Omental fat pad (tissue), 4 donors: Measurements from ENCODE around the gene MAPK13. TPM values are rescaled to one million over a fixed set of nuclear protein-coding genes. Genes with fewer than 3 reads are reported as not detected.

ENCODE experiments used
- ATAC-seq: fragments of 150-250 bp; one replicate; pipeline ENCODE4 v1.9.1; 2016; ENCODE audit warnings: mild to moderate bottlenecking, moderate library complexity; ENCODE audit not compliant: low FRiP score
- DNase-seq: peaks from one replicate; pipeline ENCODE4 v3.0.0-alpha.2; 2019; ENCODE audit warnings: low spot score
- total RNA-seq, 4 donors: library from RNA; depleted of rRNA; stranded (reverse); fragments of >200 nt; gene quantifications; one replicate each; pipeline ENCODE4 v1.1.0, GENCODE V29; 2016
- TF ChIP-seq, protein P1 (sequence below), 3 donors: fragments of 450-650 bp; IDR thresholded peaks; one replicate each; pipeline ENCODE4 v1.5.1; 2016 to 2017; ENCODE audit warnings: antibody characterized with exemption in 3 of 3, mild to moderate bottlenecking in 3 of 3, moderate library complexity in 2 of 3

Gene MAPK13
- total RNA-seq, 4 donors from 2014 or later, result 10.9 to 27.5 (median 17.7) TPM

DNA sequence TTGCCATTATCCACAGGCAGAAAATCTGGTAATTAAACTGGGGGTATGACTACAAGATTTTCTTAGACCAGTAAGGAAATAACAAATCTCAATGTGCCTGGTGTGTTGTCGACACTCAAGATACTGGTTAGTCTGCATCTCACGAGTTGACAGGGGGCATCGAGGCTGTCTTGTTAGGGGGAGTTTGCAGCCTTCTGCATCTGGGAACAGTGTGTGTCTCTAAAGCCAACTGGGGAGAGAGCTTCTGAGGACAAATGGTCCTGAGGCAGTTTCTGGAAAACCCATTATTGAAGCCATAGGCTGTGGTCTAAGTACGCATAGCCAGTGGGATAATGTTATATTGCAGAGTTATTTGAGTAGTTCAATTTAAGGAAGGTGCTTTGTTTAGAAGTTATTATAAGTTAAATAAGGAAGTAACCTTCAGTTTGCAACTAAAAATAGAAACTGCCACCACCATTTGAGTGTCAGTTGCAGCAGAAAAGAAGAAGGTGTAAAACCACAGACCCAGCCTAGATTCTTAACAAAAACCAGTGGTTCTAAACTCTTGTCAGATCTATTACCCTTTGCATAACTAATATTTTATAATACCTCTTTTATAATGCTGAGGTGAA is 15.4 kb upstream of the MAPK13 start:
- DNase-seq (no peak), ATAC-seq (no peak)
- TF ChIP-seq, protein P1, sequence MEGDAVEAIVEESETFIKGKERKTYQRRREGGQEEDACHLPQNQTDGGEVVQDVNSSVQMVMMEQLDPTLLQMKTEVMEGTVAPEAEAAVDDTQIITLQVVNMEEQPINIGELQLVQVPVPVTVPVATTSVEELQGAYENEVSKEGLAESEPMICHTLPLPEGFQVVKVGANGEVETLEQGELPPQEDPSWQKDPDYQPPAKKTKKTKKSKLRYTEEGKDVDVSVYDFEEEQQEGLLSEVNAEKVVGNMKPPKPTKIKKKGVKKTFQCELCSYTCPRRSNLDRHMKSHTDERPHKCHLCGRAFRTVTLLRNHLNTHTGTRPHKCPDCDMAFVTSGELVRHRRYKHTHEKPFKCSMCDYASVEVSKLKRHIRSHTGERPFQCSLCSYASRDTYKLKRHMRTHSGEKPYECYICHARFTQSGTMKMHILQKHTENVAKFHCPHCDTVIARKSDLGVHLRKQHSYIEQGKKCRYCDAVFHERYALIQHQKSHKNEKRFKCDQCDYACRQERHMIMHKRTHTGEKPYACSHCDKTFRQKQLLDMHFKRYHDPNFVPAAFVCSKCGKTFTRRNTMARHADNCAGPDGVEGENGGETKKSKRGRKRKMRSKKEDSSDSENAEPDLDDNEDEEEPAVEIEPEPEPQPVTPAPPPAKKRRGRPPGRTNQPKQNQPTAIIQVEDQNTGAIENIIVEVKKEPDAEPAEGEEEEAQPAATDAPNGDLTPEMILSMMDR (IDR thresholded peaks at IDR 0.05), result no peak

DNA sequence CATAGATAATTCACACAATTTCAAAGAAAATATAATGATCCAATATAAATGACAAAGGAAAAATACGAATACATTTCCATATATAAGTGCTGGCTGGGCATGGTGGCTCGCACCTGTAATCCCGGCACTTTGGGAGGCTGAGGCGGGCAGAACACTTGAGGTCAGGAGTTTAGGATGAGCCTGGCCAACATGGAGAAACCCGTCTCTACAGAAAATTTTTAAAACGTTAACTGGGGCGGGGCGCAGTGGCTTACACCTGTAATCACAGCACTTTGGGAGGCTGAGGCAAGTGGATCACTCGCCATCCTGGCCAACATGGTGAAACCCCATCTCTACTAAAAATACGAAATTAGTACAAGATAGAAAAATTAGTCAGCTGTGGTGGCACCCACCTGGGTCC is 14.9 kb upstream of the MAPK13 start:
- ATAC-seq (no peak), DNase-seq (no peak)
- TF ChIP-seq, protein P1 (IDR thresholded peaks at IDR 0.05), result no peak

DNA sequence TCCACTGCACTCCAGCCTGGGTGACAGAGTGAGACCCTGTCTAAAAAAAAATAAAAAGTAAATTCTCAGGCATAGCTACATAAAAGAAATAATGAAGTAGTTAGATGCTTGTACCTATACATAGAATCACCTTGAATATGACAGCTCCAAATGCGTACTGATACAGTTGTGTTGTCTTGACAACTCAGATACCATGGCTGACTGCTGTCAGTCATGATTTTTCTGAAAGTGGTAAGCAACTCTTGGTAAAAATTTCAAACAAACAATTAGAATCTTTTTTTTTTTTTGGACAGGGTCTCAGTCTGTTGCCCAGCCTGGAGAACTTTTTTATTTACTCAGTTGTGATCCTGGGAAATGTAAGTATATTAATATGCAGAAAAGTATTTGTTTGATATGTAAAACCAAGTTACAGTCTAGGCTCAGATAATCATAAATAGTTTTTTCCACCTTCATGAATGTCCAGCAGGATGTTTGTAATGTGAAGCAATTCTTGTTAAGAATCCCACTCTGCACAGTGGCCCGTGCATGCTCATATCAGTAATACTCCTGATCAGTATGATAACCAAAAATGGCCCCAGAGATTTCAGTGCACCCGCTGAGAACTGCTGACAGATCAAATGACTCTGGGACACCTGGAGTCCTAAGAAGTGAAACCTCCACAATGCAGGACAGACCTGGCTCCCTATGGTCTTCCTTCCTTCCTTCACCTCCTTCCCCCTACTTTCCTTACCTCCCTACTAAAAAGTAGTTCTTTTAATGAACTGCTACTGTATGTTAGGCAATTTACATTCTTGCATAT is 14.0 kb upstream of the MAPK13 start:
- no peak for DNase-seq
- TF ChIP-seq, protein P1 (IDR thresholded peaks at IDR 0.05), result no peak
- no peak for ATAC-seq

DNA sequence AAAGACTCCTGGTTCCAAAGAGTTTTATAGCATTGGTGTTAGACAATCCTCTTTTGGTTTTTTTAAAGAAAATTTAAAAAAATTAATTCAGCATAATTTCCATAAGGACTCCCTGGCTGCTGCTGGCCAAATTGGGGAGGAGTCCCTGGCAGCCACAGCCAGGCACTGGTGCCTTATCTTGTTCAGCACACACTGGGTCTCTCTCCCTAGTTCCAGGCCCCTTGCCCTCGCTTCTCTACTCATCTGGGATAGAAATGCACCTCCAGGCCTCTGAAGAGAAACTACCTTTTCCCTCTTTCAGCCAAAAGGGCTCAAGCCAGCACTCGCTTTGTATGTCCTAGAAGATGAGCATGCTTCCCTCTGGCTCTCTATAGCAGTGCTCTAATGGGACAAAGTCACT is 13.4 kb upstream of the MAPK13 start:
- no peak for ATAC-seq
- DNase-seq, result no peak
- TF ChIP-seq, protein P1 (IDR thresholded peaks at IDR 0.05), result no peak

DNA sequence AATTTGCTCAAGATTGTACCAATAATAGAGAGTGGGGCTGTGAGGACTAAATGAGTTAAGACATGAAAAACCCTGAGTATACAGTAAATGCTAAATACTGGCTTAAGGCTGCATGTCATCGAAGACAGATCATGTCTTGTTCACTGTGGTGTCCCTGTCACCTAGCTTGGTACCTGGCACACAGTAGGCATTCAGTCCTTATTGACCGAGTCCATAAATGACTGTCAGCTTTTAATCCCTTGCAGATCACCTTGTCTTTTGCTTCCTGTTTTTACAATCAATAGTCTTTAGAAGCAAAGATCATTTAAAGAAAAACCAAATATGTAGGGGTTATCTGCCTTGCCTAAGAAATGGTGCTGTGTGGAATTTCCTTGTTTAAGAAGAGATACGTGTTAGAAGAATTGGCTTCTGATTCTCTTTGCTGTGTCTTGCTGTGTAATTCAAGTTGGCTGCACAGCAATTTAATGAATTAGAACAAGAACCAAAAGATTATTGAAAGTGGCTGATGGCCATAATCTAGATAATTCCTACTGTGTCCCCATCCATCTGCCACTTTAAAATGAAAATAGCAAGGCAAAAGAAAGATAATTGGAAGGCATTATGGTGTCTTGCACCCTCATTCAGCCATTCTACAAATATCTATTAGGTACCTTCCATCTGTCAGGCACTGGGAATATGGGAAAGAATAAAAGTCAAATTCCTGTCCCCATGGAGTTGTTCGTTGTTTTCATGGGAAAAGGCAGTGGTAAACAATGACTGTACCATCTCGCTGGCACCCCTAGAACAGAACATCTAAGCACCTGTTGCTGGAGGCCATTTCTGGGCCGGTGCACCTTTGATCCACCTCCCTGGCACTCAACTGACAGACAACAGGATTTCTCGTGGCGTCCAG is 12.4 kb upstream of the MAPK13 start:
- no peak for DNase-seq
- TF ChIP-seq, protein P1 (IDR thresholded peaks at IDR 0.05), result no peak
- ATAC-seq, result no peak

DNA sequence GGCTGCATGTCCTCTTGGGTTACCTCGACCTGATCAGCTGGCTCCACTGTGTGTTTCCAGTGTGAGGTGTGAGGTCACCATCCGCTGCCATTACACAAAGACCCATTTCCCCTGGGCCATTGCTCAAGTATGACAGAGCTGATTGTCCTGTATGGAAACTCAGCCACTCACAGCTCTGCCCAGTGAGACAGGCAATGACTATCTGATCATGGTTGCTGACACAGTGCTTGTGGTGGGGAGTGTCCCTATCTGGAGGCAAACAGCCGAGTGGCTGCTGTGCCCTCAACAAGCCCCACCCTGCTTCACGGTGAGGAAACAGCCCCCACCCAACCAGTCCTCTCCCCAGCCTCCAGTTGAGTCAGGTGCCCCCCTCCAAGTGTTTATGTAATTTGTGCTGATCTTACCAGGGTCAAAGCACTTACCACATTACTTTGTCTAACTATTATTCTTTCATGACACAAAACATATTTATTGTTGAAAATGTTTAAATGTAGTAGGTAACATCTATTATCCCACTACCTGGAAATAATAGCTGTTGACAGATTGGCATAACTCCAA is 11.7 kb upstream of the MAPK13 start:
- TF ChIP-seq, protein P1 (IDR thresholded peaks at IDR 0.05), result no peak
- ATAC-seq, result no peak
- DNase-seq, result no peak
